ENCODE measurements around the gene AP3B1.

The AP3B1 gene

DNA sequence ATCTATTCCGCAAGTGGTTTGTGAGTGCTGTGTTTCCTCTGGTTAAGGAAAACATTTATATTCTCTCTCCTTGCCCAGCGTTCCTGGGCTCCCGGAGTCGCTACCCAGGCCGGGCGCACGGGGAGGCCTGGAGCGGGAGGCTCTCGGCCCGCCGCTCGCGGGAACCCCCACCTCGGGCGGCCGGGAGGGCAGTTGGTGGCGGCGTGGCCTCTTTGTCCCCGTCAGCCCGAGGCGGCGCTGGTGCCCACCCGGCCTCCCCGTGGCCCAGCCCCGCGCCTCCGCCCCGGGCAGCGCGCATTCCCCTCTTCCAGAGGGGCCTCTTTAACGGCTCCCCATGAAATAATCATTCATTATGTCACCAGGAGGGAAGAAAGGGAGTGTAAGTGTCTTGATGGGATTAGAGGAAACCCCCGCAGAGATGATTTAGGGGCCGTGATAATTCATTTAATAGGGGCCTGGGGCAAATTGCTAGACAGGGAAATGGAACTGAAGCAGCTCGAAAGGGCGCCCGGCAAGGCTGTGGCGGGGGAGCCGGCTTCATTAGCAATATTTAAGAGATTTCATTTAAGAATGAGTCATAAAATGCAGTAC lies 336.5 kb downstream of the AP3B1 start:
- Mint-ChIP-seq H3K4me3 (no peak overlapping the region), H3K27me3 (peaks cover 48% of the 10 kb centered on the region), H3K36me3 (no peaks in the 10 kb centered on the region), H3K27ac (no peak overlapping the region), H3K4me1 (peaks cover 19% of the 10 kb centered on the region), H3K9me3 (no peaks in the 10 kb centered on the region)
- ATAC-seq: no peak

DNA sequence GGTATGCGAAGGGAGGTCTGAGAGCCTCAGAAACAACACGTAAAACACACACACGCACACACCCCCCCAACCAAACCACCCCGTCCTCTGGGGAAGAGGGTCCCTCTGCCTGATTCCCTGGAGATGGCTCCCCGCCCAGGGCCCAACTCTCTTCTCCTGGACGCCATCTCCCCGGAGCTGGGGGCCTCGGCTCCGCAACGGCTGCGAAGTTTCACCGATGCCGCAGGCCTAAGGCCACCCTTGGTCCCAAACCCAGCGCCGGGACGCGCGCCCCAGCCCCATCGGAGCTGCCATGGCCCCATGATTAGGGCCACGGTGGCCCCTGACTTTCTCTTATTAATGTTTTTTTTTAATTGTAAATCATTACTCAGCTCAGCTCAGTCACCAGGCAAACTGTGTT lies 337.0 kb downstream of the AP3B1 start:
- no peaks in the 10 kb centered on the region for H3K36me3 Mint-ChIP-seq
- ATAC-seq: no peak
- H3K4me3 Mint-ChIP-seq: no peak overlapping the region
- peaks cover 43% of the 10 kb centered on the region for H3K27me3 Mint-ChIP-seq
- peaks cover 19% of the 10 kb centered on the region for H3K4me1 Mint-ChIP-seq
- no peak overlapping the region for H3K27ac Mint-ChIP-seq
- no peaks in the 10 kb centered on the region for H3K9me3 Mint-ChIP-seq

DNA sequence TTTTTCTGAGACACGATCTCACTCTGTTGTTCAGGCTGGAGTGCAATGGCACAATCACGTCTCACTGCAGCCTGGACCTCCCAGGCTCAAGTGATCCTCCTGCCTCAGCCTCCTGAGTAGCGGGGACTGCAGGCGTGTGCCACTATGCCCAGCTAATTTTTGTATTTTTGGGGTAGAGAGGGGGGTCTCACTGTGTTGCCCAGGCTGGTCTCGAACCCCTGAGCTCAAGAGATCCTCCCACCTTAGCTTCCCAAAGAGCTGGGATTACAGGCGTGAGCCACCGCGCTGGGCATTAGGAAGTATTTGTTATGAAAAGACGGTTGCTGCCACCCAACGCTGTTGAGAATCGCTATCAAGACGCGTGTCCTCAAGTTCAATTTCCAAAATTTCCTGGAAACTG lies 337.4 kb downstream of the AP3B1 start:
- H3K4me1 Mint-ChIP-seq: peaks cover 19% of the 10 kb centered on the region
- no peak overlapping the region for H3K4me3 Mint-ChIP-seq
- H3K36me3 Mint-ChIP-seq: no peaks in the 10 kb centered on the region
- ATAC-seq: no peak
- no peaks in the 10 kb centered on the region for H3K9me3 Mint-ChIP-seq
- H3K27me3 Mint-ChIP-seq: peaks cover 41% of the 10 kb centered on the region
- H3K27ac Mint-ChIP-seq: no peak overlapping the region

DNA sequence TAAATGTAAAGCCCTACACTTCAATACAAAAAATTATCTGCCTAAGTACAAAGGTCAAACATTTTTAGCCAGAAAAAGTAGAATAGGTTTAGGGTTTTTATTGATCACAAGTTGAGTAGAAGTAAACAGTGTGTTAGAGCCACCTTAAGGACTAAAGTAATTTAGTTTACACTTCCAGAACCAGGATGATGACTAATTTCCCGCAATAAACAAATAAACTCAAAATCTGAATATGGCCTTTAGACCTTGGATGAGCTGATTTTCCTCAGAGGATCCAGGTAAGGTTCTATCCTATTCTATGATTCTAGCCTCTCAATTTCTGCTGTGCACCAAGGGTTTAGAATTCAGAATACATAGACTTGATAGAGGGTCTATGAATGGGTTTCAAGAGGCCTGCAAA lies 338.9 kb downstream of the AP3B1 start:
- peaks cover 41% of the 10 kb centered on the region for H3K27me3 Mint-ChIP-seq
- no peak overlapping the region for H3K4me3 Mint-ChIP-seq
- peaks cover 19% of the 10 kb centered on the region for H3K4me1 Mint-ChIP-seq
- no peaks in the 10 kb centered on the region for H3K36me3 Mint-ChIP-seq
- no peak for ATAC-seq
- no peaks in the 10 kb centered on the region for H3K9me3 Mint-ChIP-seq
- H3K27ac Mint-ChIP-seq: no peak overlapping the region

DNA sequence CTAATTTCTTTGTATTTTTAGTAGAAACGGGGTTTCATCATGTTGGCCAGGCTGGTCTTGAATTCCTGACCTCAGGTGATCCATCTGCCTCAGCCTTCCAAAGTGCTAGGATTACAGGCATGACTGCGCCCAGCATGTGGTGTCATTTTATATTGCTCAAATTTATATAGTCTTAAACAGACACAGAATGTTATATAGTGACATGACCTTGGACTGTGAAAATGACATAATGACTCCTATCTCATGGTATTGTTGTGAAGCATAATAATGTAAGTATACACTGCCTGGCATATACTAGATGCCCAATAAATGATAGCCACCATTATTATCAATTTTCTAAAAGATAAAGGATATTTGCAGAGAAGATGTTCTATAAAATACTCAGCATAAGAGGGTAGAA lies 341.1 kb downstream of the AP3B1 start:
- Mint-ChIP-seq H3K27me3 (peaks cover 19% of the 10 kb centered on the region), H3K27ac (no peak overlapping the region), H3K36me3 (no peaks in the 10 kb centered on the region), H3K4me1 (peaks cover 9% of the 10 kb centered on the region), H3K9me3 (no peaks in the 10 kb centered on the region), H3K4me3 (no peak overlapping the region)
- ATAC-seq: no peak

DNA sequence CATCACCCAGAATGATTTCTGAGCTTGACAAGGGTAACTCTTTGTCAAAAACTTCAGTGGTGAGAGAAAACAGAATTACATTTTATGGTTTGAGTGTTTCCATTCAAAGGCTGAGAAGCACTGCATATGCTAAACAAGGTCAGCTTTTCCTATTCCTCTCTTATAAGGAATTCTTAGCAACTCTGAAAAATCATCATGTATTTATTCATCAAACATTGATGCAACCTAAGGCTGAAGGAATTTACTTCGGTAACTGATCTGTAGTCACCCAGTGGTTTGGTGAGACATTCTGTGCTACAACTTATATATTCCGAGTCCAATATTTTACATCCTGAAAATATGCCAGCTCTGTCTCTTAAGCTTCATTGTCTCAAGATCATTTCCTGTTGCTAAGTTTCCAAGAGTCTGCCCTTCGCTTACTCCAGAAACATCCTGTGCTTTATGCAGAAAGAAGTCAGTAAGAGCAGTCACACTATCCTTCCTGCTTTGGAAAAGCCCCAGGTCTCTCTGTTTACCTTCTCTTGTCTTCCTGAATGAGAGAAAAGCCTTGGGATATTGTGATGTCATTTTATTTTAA lies 341.8 kb downstream of the AP3B1 start:
- no peak overlapping the region for H3K27ac Mint-ChIP-seq
- H3K36me3 Mint-ChIP-seq: no peaks in the 10 kb centered on the region
- H3K9me3 Mint-ChIP-seq: no peaks in the 10 kb centered on the region
- H3K27me3 Mint-ChIP-seq: peaks cover 13% of the 10 kb centered on the region
- no peak for ATAC-seq
- H3K4me3 Mint-ChIP-seq: no peak overlapping the region
- H3K4me1 Mint-ChIP-seq: peaks cover 4% of the 10 kb centered on the region

Data from stimulated activated memory B cell treated with anti-CD40 and anti-IgM and Interleukin-4, amounts not matched to agents 10 μg/mL and 1 μg/mL and 100 μg/mL, for 72 hours (primary cell).